HG03103 (cell line): ENCODE results near the gene PCDHA9.
"Not testable (repeated sequence)": the region's sequence is repeated elsewhere in the genome, so short reads cannot be mapped to it uniquely, and the experiment has no call there.

Experiments used
- ATAC-seq: cut with Tn5 transposase; IDR thresholded peaks from one replicate; pipeline ENCODE4 v1.9.1; 2021; ENCODE audit warnings: low read depth; ENCODE audit not compliant: unreplicated experiment

PCDHA9 gene

GRCh38 chr5:140848139-140849102, at the start of gene PCDHA9:
Gene PCDHA9 (plus strand): TSS chr5:140848382. CDS start chr5:140848496, 114 bp downstream.
- not testable (repeated sequence) for ATAC-seq

GRCh38 chr5:140800816-140801493, 47.2 kb upstream of the PCDHA9 start, which contains the start of gene PCDHA3:
Gene PCDHA3 (plus strand): TSS chr5:140801057.
- no peak for ATAC-seq

- no peak for ATAC-seq
Observed at GRCh38 chr5:140801494-140801841, 46.7 kb upstream of the PCDHA9 start.

- not testable (repeated sequence) for ATAC-seq
Observed at GRCh38 chr5:140802381-140802780, 45.8 kb upstream of the PCDHA9 start.

GRCh38 chr5:140802781-140803271, 45.4 kb upstream of the PCDHA9 start:
- ATAC-seq = no peak

GRCh38 chr5:140806834-140807775, 41.1 kb upstream of the PCDHA9 start, which contains the start of gene PCDHA4:
Gene PCDHA4 (plus strand): TSS chr5:140807068.
- no peak for ATAC-seq

- not testable (repeated sequence) for ATAC-seq
Observed at GRCh38 chr5:140808241-140808888, 39.8 kb upstream of the PCDHA9 start.

- no peak for ATAC-seq
Observed at GRCh38 chr5:140808889-140809291, 39.3 kb upstream of the PCDHA9 start.

GRCh38 chr5:140821375-140822280, 26.6 kb upstream of the PCDHA9 start, which contains the start of gene PCDHA5:
Gene PCDHA5 (plus strand): TSS chr5:140821613.
- ATAC-seq = no peak

GRCh38 chr5:140822281-140822629, 25.9 kb upstream of the PCDHA9 start:
- no peak for ATAC-seq

GRCh38 chr5:140822969-140823368, 25.2 kb upstream of the PCDHA9 start:
- not testable (repeated sequence) for ATAC-seq

- no peak for ATAC-seq
Observed at GRCh38 chr5:140823475-140823874, 24.7 kb upstream of the PCDHA9 start.

GRCh38 chr5:140827704-140828361, 20.3 kb upstream of the PCDHA9 start, which contains the start of gene PCDHA6:
Gene PCDHA6 (plus strand): TSS chr5:140827960. CDS start chr5:140828092, 132 bp downstream.
- no peak for ATAC-seq

GRCh38 chr5:140828362-140828737, 19.8 kb upstream of the PCDHA9 start:
- ATAC-seq = no peak

- not testable (repeated sequence) for ATAC-seq
Observed at GRCh38 chr5:140829511-140830501, 18.4 kb upstream of the PCDHA9 start.

GRCh38 chr5:140833993-140834392, 14.2 kb upstream of the PCDHA9 start, which contains the start of gene PCDHA7:
Gene PCDHA7 (plus strand): TSS chr5:140834269. CDS start chr5:140834384, 115 bp downstream.
- no peak for ATAC-seq
